ENCODE measurements around the gene PDZRN4. TPM values are rescaled to one million over a fixed set of nuclear protein-coding genes. Genes with fewer than 3 reads are reported as not detected.
A peak's percentile ranks its signal among the peaks of the same experiment; 100 is the strongest.

Gene PDZRN4
- total RNA-seq, 1 experiment from 2014 or later = not detected

DNA sequence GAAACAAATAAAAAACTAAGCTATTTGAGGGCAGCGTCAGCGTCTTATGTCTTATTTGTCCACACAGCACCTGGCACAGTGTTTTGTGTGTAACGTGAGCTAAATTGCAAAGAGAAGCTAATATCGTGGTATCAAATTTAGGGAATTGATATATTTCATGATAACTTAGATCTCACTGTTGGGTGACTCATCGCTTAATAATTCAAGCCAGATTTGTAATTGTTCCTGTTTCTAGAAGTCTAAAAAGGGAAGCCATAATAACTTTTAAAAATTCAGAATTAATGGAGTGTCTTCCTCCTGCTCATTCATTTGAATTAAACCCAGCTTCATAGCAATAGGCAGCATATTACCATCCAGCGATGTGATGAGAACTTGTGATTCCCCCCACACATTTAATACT lies 214.7 kb downstream of the PDZRN4 start:
- no peak for DNase-seq
- H3K27ac Mint-ChIP-seq (ENCODE audit: unreplicated experiment) = no peak overlapping the region
- no TSS peak for BruUV-seq (replicated peaks)
- TF ChIP-seq CTCF (IDR thresholded peaks at IDR 0.05; ENCODE audit: insufficient read depth in 1 of 2, low read depth in 1 of 2, low read length in 1 of 2, severe bottlenecking in 1 of 2, unreplicated experiment in 1 of 2) = no peak
- no peaks in the 10 kb centered on the region for H3K36me3 Mint-ChIP-seq (ENCODE audit: insufficient read depth, unreplicated experiment)
- H3K4me1 Mint-ChIP-seq (ENCODE audit: low read depth, unreplicated experiment) = no peaks in the 10 kb centered on the region
- ChIA-PET POLR2A (no interaction called here), CTCF (no interaction called here)
- no peaks in the 10 kb centered on the region for H3K27me3 Mint-ChIP-seq (ENCODE audit: insufficient read depth, unreplicated experiment)
- Histone ChIP-seq H3K4me3 (ENCODE audit: low read depth, low read length) (no peak overlapping the region), H3K9me3 (no peaks in the 10 kb centered on the region), H3K36me3 (ENCODE audit: control insufficient read depth, insufficient read depth, low read length) (no peaks in the 10 kb centered on the region), H3K27me3 (replicated peaks; ENCODE audit: control insufficient read depth, insufficient read depth, low read length) (no peaks in the 10 kb centered on the region), H3K4me1 (no peaks in the 10 kb centered on the region)
- no peak overlapping the region for H3K4me3 Mint-ChIP-seq (ENCODE audit: unreplicated experiment)
- H3K9me3 Mint-ChIP-seq (ENCODE audit: unreplicated experiment) = no peaks in the 10 kb centered on the region
- intact Hi-C loops (cut with micrococcal nuclease; ENCODE audit: unreplicated experiment) = no loop called here

DNA sequence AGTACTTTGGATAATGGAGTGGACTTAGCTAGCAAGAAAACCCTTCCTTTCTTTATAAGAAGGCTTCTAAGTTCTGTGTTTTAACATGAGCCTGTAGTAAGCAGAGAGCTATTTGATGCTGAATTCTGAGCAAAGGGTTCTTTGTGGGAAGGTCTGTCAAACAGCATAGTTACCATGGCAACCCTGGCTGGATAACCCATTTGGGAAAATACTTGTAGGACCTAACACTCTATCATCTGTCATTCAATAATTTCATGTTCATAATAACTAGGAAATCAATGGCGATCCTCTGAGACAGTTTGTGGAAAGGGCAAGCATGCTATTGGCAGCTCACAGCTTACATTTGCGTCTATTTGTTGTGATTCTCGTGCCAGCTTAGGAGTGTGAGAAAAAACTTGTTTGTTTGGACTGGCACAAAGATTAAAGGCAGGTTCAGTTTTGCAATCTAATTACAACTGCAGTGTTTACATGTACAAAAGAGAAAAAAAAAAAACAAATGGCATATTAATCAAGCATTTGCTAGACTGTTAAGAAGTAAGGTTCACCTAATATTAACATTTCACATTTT lies 219.2 kb downstream of the PDZRN4 start:
- Mint-ChIP-seq H3K4me1 (ENCODE audit: low read depth, unreplicated experiment) (no peaks in the 10 kb centered on the region), H3K9me3 (ENCODE audit: unreplicated experiment) (no peaks in the 10 kb centered on the region), H3K27ac (ENCODE audit: unreplicated experiment) (no peak overlapping the region), H3K27me3 (ENCODE audit: insufficient read depth, unreplicated experiment) (no peaks in the 10 kb centered on the region), H3K4me3 (ENCODE audit: unreplicated experiment) (no peak overlapping the region), H3K36me3 (ENCODE audit: insufficient read depth, unreplicated experiment) (no peaks in the 10 kb centered on the region)
- no peaks in the 10 kb centered on the region for H3K4me1 ChIP-seq
- no peak for DNase-seq
- no peaks in the 10 kb centered on the region for H3K9me3 ChIP-seq
- ChIA-PET POLR2A (no interaction called here), CTCF (no interaction called here)
- no peak overlapping the region for H3K4me3 ChIP-seq (ENCODE audit: low read depth, low read length)
- no peaks in the 10 kb centered on the region for H3K36me3 ChIP-seq (ENCODE audit: control insufficient read depth, insufficient read depth, low read length)
- no peak for TF ChIP-seq CTCF (IDR thresholded peaks at IDR 0.05; ENCODE audit: insufficient read depth in 1 of 2, low read depth in 1 of 2, low read length in 1 of 2, severe bottlenecking in 1 of 2, unreplicated experiment in 1 of 2)
- no peaks in the 10 kb centered on the region for H3K27me3 ChIP-seq (replicated peaks; ENCODE audit: control insufficient read depth, insufficient read depth, low read length)
- intact Hi-C loops (cut with micrococcal nuclease; ENCODE audit: unreplicated experiment) = no loop called here
- BruUV-seq (replicated peaks) = no TSS peak

DNA sequence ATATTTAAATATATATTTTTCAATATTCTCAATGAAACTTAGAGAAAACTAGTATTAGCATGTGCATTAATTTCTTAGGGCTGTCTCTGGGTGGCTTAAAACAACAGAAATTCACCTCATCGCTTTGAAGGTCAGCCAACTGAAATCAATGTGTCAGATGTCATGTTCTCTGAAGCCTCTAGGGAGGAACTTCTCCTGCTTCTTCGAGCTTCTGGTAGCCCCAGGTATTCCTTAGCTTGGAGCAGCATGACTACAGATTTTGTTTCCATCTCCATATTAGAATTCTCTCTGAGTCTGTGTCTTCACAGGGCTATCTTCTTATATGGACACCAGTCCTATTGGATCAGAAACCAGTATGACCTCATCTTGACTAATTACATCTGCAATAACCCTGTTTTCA lies 221.5 kb downstream of the PDZRN4 start:
- no peaks in the 10 kb centered on the region for H3K9me3 ChIP-seq
- H3K9me3 Mint-ChIP-seq (ENCODE audit: unreplicated experiment) = no peaks in the 10 kb centered on the region
- H3K36me3 Mint-ChIP-seq (ENCODE audit: insufficient read depth, unreplicated experiment) = no peaks in the 10 kb centered on the region
- DNase-seq = peak in 1 of 2 experiments; percentile 15
- no TSS peak for BruUV-seq (replicated peaks)
- H3K36me3 ChIP-seq (ENCODE audit: control insufficient read depth, insufficient read depth, low read length) = no peaks in the 10 kb centered on the region
- H3K27me3 ChIP-seq (replicated peaks; ENCODE audit: control insufficient read depth, insufficient read depth, low read length) = no peaks in the 10 kb centered on the region
- H3K27me3 Mint-ChIP-seq (ENCODE audit: insufficient read depth, unreplicated experiment) = no peaks in the 10 kb centered on the region
- no peak for TF ChIP-seq CTCF (IDR thresholded peaks at IDR 0.05; ENCODE audit: insufficient read depth in 1 of 2, low read depth in 1 of 2, low read length in 1 of 2, severe bottlenecking in 1 of 2, unreplicated experiment in 1 of 2)
- ChIA-PET POLR2A (no interaction called here), CTCF (no interaction called here)
- H3K4me1 Mint-ChIP-seq (ENCODE audit: low read depth, unreplicated experiment) = no peaks in the 10 kb centered on the region
- intact Hi-C loops (cut with micrococcal nuclease; ENCODE audit: unreplicated experiment) = no loop called here
- H3K4me3 Mint-ChIP-seq (ENCODE audit: unreplicated experiment) = no peak overlapping the region
- no peak overlapping the region for H3K27ac Mint-ChIP-seq (ENCODE audit: unreplicated experiment)
- H3K4me3 ChIP-seq (ENCODE audit: low read depth, low read length) = no peak overlapping the region
- H3K4me1 ChIP-seq = no peaks in the 10 kb centered on the region

All from Caco-2 (cell line).